T-helper 1 cell treated with Interleukin-12 subunit alpha and Interleukin-12 subunit beta and Interleukin-4 antibody, amounts not matched to agents 30 μg/mL and 1 μg/mL, for 36 hours (primary cell): ENCODE measurements around the gene ADIG.

Experiments used
- H3K27ac Mint-ChIP-seq: one replicate; pipeline ENCODE4 v1.8.0; 2021; ENCODE audit warnings: mild to moderate bottlenecking, mixed read lengths
- H3K27me3 Mint-ChIP-seq: one replicate; pipeline ENCODE4 v1.8.0; 2021; ENCODE audit warnings: low read depth, mixed read lengths
- H3K36me3 Mint-ChIP-seq: one replicate; pipeline ENCODE4 v1.8.0; 2021; ENCODE audit warnings: low read depth, mixed read lengths
- H3K4me1 Mint-ChIP-seq: one replicate; pipeline ENCODE4 v1.8.0; 2021; ENCODE audit warnings: low read depth, mixed read lengths
- H3K4me3 Mint-ChIP-seq: one replicate; pipeline ENCODE4 v1.8.0; 2021; ENCODE audit warnings: mild to moderate bottlenecking, moderate library complexity, mixed read lengths
- H3K9me3 Mint-ChIP-seq: one replicate; pipeline ENCODE4 v1.8.0; 2021; ENCODE audit warnings: mixed read lengths

The ADIG gene

DNA sequence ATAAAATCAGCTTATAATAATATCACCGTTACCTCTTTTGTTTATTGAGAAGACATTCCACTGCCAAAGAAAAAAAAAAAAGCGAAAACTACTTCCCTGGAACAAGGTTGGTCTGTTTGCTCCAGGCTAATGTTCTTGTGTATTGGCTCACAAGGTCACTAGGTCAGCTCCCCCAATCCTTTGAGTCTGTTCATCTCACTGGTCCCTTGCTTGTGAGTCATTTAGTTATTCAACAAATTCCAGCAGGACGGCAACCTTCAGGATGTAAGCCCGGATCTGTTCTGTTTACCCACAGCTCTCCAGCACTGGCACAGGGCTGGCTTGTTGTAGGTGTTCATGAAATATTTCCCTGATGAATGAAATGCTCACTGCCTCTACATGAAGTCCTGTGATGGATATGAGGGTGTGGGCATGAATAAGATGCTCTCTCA lies 23.9 kb downstream of the ADIG start:
- Mint-ChIP-seq H3K36me3 (no peaks in the 10 kb centered on the region), H3K4me3 (no peak overlapping the region), H3K27me3 (peaks cover 66% of the 10 kb centered on the region), H3K4me1 (peaks cover 5% of the 10 kb centered on the region), H3K9me3 (no peaks in the 10 kb centered on the region), H3K27ac (no peak overlapping the region)

DNA sequence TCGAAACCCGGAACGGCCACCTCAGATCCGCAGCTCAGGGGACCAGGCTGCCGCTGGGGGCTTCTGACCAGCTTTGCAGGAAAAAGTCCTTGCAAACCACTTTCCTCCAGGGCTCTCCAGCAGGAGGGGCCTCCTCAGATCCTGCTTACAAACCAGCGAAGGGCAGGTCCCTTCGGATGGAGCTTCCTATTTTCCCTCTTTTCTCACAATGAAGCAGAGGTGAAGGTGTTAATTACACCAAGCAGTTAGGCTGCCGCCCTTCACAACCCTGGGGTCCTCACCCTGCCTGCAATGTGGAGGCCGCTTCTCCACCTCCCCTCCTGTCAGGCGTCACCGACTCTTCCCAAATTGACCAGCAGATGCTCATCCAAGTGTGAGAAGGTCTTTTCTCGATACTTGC lies 26.4 kb downstream of the ADIG start:
- Mint-ChIP-seq H3K4me3 (no peak overlapping the region), H3K9me3 (no peaks in the 10 kb centered on the region), H3K27ac (no peak overlapping the region), H3K27me3 (peaks cover 51% of the 10 kb centered on the region), H3K36me3 (no peaks in the 10 kb centered on the region), H3K4me1 (no peaks in the 10 kb centered on the region)

DNA sequence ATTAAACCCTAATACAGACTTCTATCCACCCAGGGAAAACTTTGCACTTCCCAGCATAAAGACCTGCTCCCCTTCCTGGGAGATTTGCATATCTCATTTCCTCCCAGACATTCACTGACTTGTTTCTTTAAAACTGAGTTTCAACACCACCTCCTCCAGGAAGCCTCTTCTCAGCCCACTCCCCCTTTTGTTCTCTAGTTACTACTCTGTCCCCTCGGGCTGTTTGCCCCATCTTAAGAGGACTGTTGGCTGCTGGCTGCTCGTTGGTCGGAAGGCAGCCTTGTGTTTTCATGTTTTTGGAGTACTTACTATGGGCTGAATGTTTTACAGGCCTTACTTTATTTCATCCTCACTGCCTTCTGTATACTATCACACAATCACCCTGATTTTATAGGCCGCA lies 27.2 kb downstream of the ADIG start:
- no peak overlapping the region for H3K4me3 Mint-ChIP-seq
- no peak overlapping the region for H3K27ac Mint-ChIP-seq
- H3K4me1 Mint-ChIP-seq = no peaks in the 10 kb centered on the region
- H3K9me3 Mint-ChIP-seq = no peaks in the 10 kb centered on the region
- peaks cover 44% of the 10 kb centered on the region for H3K27me3 Mint-ChIP-seq
- no peaks in the 10 kb centered on the region for H3K36me3 Mint-ChIP-seq

DNA sequence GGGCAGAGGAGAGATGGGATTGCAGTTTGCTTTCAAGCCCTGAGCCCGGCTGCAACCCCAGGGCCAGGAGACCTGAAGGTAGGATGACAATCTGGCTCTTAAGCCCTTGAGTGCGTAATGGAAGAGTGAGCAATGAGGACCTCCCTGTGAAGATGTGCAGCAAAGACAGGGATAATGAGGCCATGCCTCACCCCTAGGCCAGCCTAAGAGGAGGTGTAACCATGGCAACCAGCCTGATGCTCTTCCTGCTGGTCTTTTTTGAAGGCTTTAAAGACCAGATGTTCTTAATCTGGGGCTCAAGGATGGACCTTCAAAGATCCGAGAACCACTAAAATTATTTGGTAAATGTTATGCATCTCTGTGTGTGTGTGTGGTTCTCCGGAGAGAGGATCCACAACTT lies 28.8 kb downstream of the ADIG start:
- no peaks in the 10 kb centered on the region for H3K9me3 Mint-ChIP-seq
- H3K4me3 Mint-ChIP-seq = no peak overlapping the region
- no peak overlapping the region for H3K27ac Mint-ChIP-seq
- peaks cover 32% of the 10 kb centered on the region for H3K27me3 Mint-ChIP-seq
- H3K4me1 Mint-ChIP-seq = no peaks in the 10 kb centered on the region
- H3K36me3 Mint-ChIP-seq = no peaks in the 10 kb centered on the region

DNA sequence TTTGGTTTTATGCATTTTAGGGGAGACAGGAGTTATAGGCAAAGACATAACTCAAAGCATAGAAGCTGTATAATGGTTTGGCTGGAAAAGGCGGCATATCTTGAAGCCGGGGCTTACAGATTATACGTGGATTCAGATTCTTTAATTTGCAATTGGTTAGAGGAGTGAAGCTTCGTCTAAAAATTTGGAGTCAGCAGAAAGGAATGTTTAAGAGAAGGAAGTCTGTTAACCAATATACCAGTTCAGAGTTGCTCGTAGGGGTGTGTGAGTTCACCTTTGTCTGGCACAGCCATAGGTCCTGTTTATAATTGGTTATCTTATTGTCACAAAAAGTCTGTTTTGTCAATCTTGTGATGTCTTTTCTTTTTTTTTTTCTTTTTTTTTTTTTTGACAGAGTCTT lies 29.5 kb downstream of the ADIG start:
- no peaks in the 10 kb centered on the region for H3K4me1 Mint-ChIP-seq
- H3K36me3 Mint-ChIP-seq = no peaks in the 10 kb centered on the region
- no peaks in the 10 kb centered on the region for H3K9me3 Mint-ChIP-seq
- no peak overlapping the region for H3K27ac Mint-ChIP-seq
- H3K27me3 Mint-ChIP-seq = peaks cover 25% of the 10 kb centered on the region
- no peak overlapping the region for H3K4me3 Mint-ChIP-seq

DNA sequence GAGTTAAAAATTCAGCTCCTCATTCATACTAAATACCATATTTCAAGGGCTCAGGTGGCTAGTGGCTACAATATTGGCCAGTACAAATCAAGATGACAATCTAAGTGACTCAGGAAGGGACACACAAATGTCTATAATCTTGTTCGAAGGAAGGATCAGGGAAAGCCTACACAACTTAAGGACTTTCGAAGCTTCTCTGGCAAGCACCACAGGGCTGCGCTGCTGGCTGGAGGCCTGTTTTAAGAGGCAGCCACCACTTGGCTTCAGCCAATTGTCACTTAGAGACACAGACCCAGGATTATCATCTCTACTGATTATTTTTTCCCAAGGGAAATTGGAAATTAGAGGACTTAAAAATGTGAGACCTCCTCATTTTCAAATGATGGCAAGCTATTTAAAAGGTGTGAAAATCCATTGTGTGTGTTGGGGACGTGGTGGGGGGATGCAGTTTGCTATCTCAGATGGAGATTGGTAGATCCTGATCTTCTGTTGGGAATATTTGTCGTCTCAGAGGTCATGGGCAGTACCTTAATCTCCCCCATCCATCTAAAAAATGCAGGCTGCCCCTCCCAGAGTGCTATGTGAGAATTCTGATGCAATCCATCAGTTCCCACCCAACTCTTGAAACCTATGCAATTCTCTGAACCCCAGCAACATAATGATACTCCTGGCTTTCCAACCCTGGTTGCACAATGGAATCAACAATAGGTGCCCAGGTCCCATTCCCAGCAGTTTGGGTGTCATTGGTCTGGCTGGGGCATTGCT lies 31.9 kb downstream of the ADIG start:
- Mint-ChIP-seq H3K27me3 (peaks cover 7% of the 10 kb centered on the region), H3K36me3 (no peaks in the 10 kb centered on the region), H3K9me3 (no peaks in the 10 kb centered on the region), H3K4me1 (no peaks in the 10 kb centered on the region), H3K27ac (no peak overlapping the region), H3K4me3 (no peak overlapping the region)

DNA sequence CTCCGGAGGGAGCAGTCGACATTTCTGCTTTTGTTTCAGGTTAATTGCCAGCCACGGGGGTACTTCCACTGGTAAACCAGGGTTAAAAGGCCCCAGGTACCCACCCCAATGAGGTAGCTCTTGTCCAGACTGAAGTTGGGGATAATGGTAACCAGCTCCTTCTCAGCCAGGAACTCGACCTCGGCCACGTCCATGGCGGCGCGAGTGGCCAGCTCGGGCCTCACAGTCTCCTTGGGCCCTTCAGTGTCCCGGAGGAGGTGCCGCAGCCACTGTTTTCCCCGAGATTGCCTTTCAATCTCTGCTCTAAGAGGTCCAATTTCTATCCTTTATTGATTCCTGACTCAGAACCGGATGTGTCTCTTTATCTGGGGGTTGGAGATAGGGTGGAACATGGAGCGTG lies 34.3 kb downstream of the ADIG start:
- H3K4me1 Mint-ChIP-seq = no peaks in the 10 kb centered on the region
- no peaks in the 10 kb centered on the region for H3K36me3 Mint-ChIP-seq
- no peak overlapping the region for H3K4me3 Mint-ChIP-seq

DNA sequence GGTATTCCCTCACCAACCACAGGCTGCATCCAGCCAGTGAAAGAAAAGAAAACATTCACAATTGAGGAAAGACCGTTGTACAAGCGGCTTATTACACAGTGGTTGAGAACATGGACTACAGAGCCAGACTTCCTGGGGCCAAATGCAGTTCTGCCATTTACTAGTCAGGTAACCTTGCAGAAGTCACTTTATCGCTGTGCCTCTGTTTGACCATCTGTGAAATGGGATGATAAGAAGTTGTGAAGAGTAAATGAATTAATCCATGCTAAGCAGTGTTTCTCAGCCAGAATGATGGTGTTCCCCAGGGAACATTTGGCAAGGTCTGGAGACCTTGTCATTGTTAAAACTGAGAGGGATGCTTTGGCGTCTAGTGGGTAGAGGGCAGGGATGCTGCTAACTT lies 35.5 kb downstream of the ADIG start:
- Mint-ChIP-seq H3K4me3 (no peak overlapping the region), H3K4me1 (no peaks in the 10 kb centered on the region), H3K27ac (no peak overlapping the region), H3K36me3 (no peaks in the 10 kb centered on the region), H3K27me3 (peaks cover 17% of the 10 kb centered on the region), H3K9me3 (no peaks in the 10 kb centered on the region)

More for the DNA sequence above, 34.3 kb downstream of the ADIG start:
- H3K27me3 Mint-ChIP-seq = peaks cover 8% of the 10 kb centered on the region
- H3K9me3 Mint-ChIP-seq = no peaks in the 10 kb centered on the region
- H3K27ac Mint-ChIP-seq = no peak overlapping the region

DNA sequence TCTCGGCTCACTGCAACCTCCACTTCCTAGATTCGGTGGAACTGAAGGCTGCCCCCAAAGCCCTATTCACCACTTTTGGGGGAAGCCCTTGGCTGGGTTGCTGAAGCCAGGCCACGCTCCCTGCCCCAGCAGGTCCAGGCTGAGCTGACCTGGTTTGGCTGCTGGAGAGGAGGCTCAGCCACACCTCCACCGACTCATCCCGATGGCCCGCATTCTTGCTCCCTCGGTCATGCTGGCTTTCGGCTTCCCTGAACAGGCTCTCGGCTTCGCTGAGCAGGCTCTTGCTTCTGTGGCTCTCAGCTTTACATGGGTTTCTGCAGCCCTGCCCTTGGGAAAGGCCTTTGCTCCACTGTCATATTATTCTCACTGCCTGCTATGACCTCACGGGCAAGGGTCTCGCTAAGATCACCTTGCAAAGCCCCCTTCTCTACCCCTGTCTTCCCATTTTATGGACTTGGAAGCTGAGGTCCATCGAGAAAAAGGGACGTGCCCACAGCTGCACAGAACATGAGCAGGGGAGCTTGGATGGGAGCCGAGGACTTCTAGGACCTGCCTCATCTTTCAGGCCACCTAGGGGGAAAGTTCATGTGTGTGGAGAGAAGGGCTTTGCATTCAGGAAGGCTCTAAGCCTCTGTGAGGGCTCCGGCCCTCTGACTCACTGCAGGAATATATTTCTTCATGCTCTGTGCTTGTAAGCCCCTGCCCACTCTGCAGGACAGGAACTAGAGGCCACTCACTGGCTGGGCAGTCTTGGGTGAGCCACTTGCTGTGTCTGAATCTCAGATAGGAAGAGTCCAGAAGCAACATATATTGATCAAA lies 36.2 kb downstream of the ADIG start:
- no peaks in the 10 kb centered on the region for H3K9me3 Mint-ChIP-seq
- no peaks in the 10 kb centered on the region for H3K36me3 Mint-ChIP-seq
- no peak overlapping the region for H3K4me3 Mint-ChIP-seq
- no peaks in the 10 kb centered on the region for H3K4me1 Mint-ChIP-seq
- H3K27me3 Mint-ChIP-seq = peaks cover 20% of the 10 kb centered on the region
- no peak overlapping the region for H3K27ac Mint-ChIP-seq

DNA sequence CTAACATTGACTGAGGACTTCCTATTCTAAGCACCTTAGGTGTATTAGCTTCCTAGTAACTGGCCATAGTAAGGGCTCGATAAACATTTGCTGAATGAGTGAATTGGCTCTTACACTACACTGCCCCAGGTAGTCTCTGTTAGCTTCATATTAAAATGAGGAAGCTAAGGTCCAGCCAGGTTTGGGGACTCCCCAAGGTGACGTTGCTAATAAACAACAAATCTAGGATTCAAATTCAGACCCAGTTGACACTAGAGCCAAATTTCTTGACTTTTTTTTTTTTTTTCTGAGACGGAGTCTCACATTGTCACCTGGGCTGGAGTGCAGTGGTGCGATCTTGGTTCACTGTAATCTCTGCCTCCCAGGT lies 36.8 kb downstream of the ADIG start:
- Mint-ChIP-seq H3K27ac (no peak overlapping the region), H3K27me3 (peaks cover 20% of the 10 kb centered on the region), H3K4me1 (no peaks in the 10 kb centered on the region), H3K36me3 (no peaks in the 10 kb centered on the region), H3K9me3 (no peaks in the 10 kb centered on the region), H3K4me3 (no peak overlapping the region)

DNA sequence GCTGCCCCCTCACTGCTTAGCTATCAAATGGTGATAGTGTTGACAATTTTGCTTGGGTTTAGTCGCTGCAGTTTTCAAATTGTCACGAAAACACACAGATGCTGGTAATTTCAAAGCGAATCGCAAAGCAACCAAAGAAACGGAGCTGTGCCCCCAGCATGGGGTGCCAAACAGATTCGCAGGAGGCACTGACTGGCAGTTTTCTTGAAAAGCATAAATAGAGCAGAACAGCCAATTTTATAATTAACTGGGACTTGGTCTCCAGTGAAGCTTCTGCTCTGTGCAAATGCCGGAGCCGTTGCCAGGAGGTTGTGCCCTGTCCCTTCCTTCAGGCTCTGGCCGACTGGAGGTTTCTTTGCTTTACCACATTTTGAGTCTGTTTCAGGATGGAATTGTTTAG lies 39.4 kb downstream of the ADIG start:
- H3K9me3 Mint-ChIP-seq = no peaks in the 10 kb centered on the region
- peaks cover 23% of the 10 kb centered on the region for H3K27me3 Mint-ChIP-seq
- no peaks in the 10 kb centered on the region for H3K4me1 Mint-ChIP-seq
- no peak overlapping the region for H3K27ac Mint-ChIP-seq
- no peak overlapping the region for H3K4me3 Mint-ChIP-seq
- H3K36me3 Mint-ChIP-seq = no peaks in the 10 kb centered on the region

DNA sequence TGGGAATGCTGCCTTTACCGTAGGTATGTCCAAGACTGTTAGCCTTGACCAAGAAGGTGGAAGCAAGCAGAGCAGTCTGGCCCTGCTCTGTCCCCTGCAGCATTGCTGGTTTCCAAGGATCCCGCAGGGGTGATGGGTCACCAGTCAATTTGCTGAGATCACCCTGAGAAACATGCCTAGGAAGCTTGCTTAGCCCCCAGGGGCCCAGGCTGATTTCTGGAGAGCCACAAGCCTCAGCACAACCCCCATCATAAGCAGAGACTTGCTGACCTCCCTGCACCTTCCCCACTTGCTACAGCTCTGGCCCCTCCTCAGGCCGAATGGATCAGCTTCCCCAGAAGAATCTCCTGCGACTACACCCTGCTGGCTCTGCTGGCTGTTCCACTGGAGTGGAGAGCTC lies 42.1 kb downstream of the ADIG start:
- no peaks in the 10 kb centered on the region for H3K4me1 Mint-ChIP-seq
- no peaks in the 10 kb centered on the region for H3K9me3 Mint-ChIP-seq
- H3K36me3 Mint-ChIP-seq = no peaks in the 10 kb centered on the region
- H3K27ac Mint-ChIP-seq = no peak overlapping the region
- H3K4me3 Mint-ChIP-seq = no peak overlapping the region
- H3K27me3 Mint-ChIP-seq = peaks cover 23% of the 10 kb centered on the region

DNA sequence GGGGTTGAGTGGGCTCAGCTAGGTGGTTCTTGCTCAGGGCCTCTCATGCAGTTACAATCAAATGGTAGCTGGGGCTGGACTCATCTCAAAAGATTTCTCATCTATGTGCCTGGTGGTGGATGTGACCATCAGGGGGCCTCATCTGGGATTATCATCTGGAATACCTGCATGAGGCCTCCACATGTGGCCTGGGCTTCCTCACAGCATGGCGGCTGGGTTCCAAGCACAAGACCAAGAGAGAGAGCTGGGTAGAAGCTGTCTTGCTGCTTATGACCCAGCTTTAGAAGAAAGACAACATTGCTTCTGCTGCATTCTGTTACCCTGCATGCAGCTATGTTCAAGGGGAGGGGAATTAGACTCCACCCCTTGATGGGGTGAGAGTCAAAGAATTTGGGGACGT lies 43.1 kb downstream of the ADIG start:
- H3K36me3 Mint-ChIP-seq = no peaks in the 10 kb centered on the region
- H3K27me3 Mint-ChIP-seq = peaks cover 19% of the 10 kb centered on the region
- H3K9me3 Mint-ChIP-seq = no peaks in the 10 kb centered on the region
- H3K4me1 Mint-ChIP-seq = no peaks in the 10 kb centered on the region
- no peak overlapping the region for H3K4me3 Mint-ChIP-seq
- no peak overlapping the region for H3K27ac Mint-ChIP-seq

DNA sequence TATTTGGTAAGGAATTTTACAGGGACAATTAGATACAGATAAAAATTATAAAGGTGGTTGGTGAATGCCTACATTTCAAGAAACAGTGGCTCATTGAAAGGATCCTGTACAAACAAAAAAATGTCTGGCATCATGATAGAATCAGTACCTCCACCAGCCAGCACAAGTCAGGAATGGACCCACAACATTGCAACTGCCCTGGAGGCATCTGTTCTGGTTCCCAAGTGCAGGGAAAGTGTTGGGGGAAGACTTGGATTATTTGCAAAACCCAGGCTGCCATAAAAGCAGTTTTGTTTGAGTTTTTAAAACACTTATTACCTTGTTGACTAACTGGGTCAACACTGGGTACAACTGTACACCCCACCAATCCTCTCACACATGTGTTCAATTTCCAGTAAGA lies 44.9 kb downstream of the ADIG start:
- Mint-ChIP-seq H3K9me3 (no peaks in the 10 kb centered on the region), H3K36me3 (no peaks in the 10 kb centered on the region), H3K27ac (no peak overlapping the region), H3K27me3 (peaks cover 11% of the 10 kb centered on the region), H3K4me1 (no peaks in the 10 kb centered on the region), H3K4me3 (no peak overlapping the region)

DNA sequence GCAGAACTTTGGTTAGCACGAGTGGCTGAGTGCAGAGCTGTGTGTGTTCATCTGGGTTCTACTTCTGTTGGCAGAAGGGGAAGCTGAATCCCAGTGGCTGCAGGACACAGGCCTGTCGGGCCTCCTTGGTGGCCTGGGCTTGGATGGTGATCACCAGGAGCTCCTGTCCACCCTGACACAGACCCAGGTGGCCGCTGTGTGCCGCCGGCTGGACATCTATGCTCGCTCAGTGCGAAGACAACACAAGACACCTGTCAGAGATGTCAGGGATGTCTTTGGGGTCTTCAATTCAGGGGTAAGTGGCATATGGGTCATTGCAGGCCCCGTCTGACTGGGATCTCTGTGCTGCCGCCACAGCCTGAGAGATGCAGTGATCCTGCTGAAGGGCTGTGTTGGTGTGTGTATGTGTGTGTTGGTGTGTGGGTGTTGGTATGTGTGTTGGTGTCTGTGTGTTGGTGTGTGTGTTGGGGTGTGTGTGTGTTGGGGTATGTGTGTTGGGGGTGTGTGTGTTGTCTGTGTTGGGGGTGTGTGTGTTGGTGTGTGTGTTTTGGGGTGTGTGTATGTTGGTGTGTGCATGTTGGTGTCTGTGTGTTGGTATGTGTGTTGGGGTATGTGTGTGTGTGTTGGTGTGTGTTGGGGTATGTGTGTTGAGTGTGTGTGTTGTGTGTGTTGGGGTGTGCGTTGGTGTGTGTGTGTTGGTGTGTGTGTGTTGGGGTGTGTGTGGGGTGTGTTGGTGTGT lies 46.1 kb downstream of the ADIG start:
- Mint-ChIP-seq H3K27me3 (peaks cover 4% of the 10 kb centered on the region), H3K4me3 (no peak overlapping the region), H3K9me3 (no peaks in the 10 kb centered on the region), H3K4me1 (no peaks in the 10 kb centered on the region), H3K27ac (no peak overlapping the region), H3K36me3 (no peaks in the 10 kb centered on the region)
